ENCODE data around the gene AMPD1. TPM values are rescaled to one million over a fixed set of nuclear protein-coding genes. Genes with fewer than 3 reads are reported as not detected.
A peak's percentile ranks its signal among the peaks of the same experiment; 100 is the strongest.

AMPD1 gene
- total RNA-seq, 1 experiment from 2014 or later: not detected

- no peak overlapping the region for H3K18ac ChIP-seq (ENCODE audit: insufficient read length, low read depth, low read length)
- H3K4me2 ChIP-seq (ENCODE audit: insufficient read depth, insufficient read length, low read length): no peak overlapping the region
- no peaks in the 10 kb centered on the region for H3K23me2 ChIP-seq (ENCODE audit: insufficient read length, low read depth, low read length, poor library complexity, severe bottlenecking)
- no peak overlapping the region for H2AFZ ChIP-seq (ENCODE audit: low read length)
- no peak for DNase-seq
- H2BK12ac ChIP-seq (ENCODE audit: insufficient read length, low read depth, low read length): no peak overlapping the region
- H3K14ac ChIP-seq (ENCODE audit: insufficient read depth, low read length): no peak overlapping the region
- H4K91ac ChIP-seq (ENCODE audit: insufficient read length, low read depth, low read length): no peak overlapping the region
- H2BK20ac ChIP-seq (ENCODE audit: low read depth, low read length, poor library complexity, severe bottlenecking): no peak overlapping the region
- H3T11ph ChIP-seq (ENCODE audit: low read length): no peak overlapping the region
- TF ChIP-seq CTCF (conservative IDR thresholded peaks at IDR 0.05): peak; percentile 27; the same call in 1 of the 3 replicates
- no peak overlapping the region for H2BK120ac ChIP-seq (ENCODE audit: low read depth, low read length, poor library complexity, severe bottlenecking)
- H3K27ac Mint-ChIP-seq: no peak overlapping the region
- H3K9me3 ChIP-seq (ENCODE audit: control insufficient read depth, low read depth, low read length): no peaks in the 10 kb centered on the region
- H3K79me2 ChIP-seq (ENCODE audit: insufficient read depth, low read length): no peaks in the 10 kb centered on the region
- no peak overlapping the region for H3K4ac ChIP-seq (ENCODE audit: low read depth, low read length)
- no peak overlapping the region for H3K27ac ChIP-seq (ENCODE audit: insufficient read length, low read depth, low read length)
- H3K4me1 Mint-ChIP-seq: no peaks in the 10 kb centered on the region
- no peak overlapping the region for H3K4me3 Mint-ChIP-seq
- no peaks in the 10 kb centered on the region for H3K4me1 ChIP-seq (ENCODE audit: insufficient read depth, low read length)
- no peak overlapping the region for H3K23ac ChIP-seq (ENCODE audit: insufficient read length, low read depth, low read length)
- no peak overlapping the region for H3K56ac ChIP-seq (ENCODE audit: insufficient read length, low read depth, low read length)
- no peaks in the 10 kb centered on the region for H3K36me3 Mint-ChIP-seq (ENCODE audit: insufficient read depth in 1 of 3, low read depth in 3 of 3)
- H4K5ac ChIP-seq (ENCODE audit: insufficient read length, low read depth, low read length): no peak overlapping the region
- no peak overlapping the region for H3K9ac ChIP-seq (ENCODE audit: extremely low read depth, insufficient read length, low read length)
- WGBS (ENCODE audit: extremely low coverage, insufficient read length, low lambda C conversion rate): no CpG with 5 or more reads among the region's 1 CpG
- H3K9me3 Mint-ChIP-seq: no peaks in the 10 kb centered on the region
- H2BK15ac ChIP-seq (ENCODE audit: low read depth, low read length): no peak overlapping the region
- no peak overlapping the region for H4K8ac ChIP-seq (replicated peaks; ENCODE audit: insufficient read length, low read depth, low read length)
- no peaks in the 10 kb centered on the region for H3K79me1 ChIP-seq (ENCODE audit: insufficient read depth, low read depth, low read length, poor library complexity, severe bottlenecking)
- no peaks in the 10 kb centered on the region for H3K27me3 Mint-ChIP-seq (ENCODE audit: low read depth)
- no peak overlapping the region for H2BK5ac ChIP-seq (ENCODE audit: insufficient read length, low read length)
- H2AK5ac ChIP-seq (ENCODE audit: insufficient read length, low read length): no peak overlapping the region
- no peaks in the 10 kb centered on the region for H3K27me3 ChIP-seq (ENCODE audit: insufficient read depth, low read length)
- no peaks in the 10 kb centered on the region for H4K20me1 ChIP-seq (ENCODE audit: control insufficient read depth, insufficient read depth, insufficient read length)
These were observed 46.8 kb downstream of the AMPD1 start for GRCh38 chr1:114648503-114648902.
